GM12801 (cell line): ENCODE results near the gene RET.

Experiments used
- CTCF ChIP-seq: IDR thresholded peaks from one replicate; pipeline ENCODE4 v1.5.1; 2011; ENCODE audit warnings: control low read depth; ENCODE audit not compliant: insufficient read length; ENCODE audit errors: extremely low read depth

RET gene

GRCh38 chr10:43177595-43177994 is 100.7 kb downstream of the RET start:
- TF ChIP-seq CTCF, result no peak
